Brain microvascular endothelial cell (primary cell): Measurements from ENCODE around the gene EEF1A1.
"Not testable (repeated sequence)": the region's sequence is repeated elsewhere in the genome, so short reads cannot be mapped to it uniquely, and the experiment has no call there.

Source experiments
- DNase-seq: peaks from one replicate; pipeline ENCODE4 v3.0.0-alpha.2; 2020
- H3K27ac ChIP-seq: fragments of 250-450 bp; sonication (Bioruptor Pico); 2 replicates; pipeline ENCODE4 v1.5.1; 2020; ENCODE audit warnings: mild to moderate bottlenecking, moderate library complexity
- H3K27me3 ChIP-seq: fragments of 250-450 bp; sonication (Bioruptor Pico); replicated peaks from 2 replicates; pipeline ENCODE4 v1.5.1; 2020; ENCODE audit warnings: mild to moderate bottlenecking
- H3K36me3 ChIP-seq: fragments of 250-450 bp; sonication (Bioruptor Pico); replicated peaks from 2 replicates; pipeline ENCODE4 v1.5.1; 2020; ENCODE audit warnings: mild to moderate bottlenecking
- H3K4me3 ChIP-seq: 2 replicates; pipeline ENCODE4 v1.5.1; 2011; ENCODE audit warnings: low read depth, mild to moderate bottlenecking, control low read depth, low read length, moderate library complexity
- CTCF ChIP-seq: IDR thresholded peaks from 2 replicates; pipeline ENCODE4 v1.5.1; 2011; ENCODE audit warnings: low read depth, mild to moderate bottlenecking, moderate library complexity, low read length, control low read depth, inconsistent platforms; ENCODE audit errors: missing control alignments
- in situ Hi-C: cut with HindIII; loops from 2 replicates; pipeline ENCODE4 v1.10.0; 2017; ENCODE audit warnings: low sequenced_read_pairs, low pct_ligation_motif_present

Gene EEF1A1

DNA sequence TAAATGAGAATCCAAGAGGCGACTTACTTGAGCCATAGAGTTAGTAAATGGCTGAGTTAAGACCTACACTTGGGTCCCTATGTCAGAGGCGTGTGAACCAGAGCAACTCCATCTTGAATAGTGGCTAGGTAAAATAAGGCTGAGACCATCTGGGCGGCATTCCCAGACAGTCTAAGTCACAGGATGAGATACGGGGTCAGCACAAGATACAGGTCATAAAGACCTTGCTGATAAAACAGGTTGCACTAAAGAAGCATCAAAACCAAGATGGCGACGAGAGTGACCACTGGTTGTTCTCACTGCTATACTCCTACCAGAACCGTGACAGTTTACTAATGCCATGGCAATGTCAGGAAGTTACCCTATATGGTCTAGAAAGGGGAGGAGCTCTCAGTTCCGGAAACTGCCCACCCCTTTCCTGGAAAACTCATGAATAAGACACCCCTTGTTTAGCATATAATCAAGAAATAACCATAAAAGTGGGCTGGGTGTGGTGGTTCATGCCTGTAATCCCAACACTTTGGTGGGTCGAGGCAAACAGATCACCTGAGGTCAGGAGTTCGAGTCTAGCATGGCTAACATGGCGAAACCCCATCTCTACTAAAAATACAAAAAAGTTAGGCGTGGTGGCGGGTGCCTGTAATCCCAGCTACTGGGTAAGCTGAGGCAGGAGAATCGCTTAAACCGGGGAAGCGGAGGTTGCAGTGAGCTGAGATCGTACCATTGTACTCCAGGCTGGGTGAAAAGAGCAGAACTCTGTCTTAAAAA is 43.9 kb upstream of the EEF1A1 start:
- H3K4me3 ChIP-seq = no peak overlapping the region
- no peaks in the 10 kb centered on the region for H3K36me3 ChIP-seq

GRCh38 chr6:73562558-73562957 is 41.7 kb upstream of the EEF1A1 start:
- no peak for DNase-seq
- TF ChIP-seq CTCF = no peak
- no peaks in the 10 kb centered on the region for H3K27me3 ChIP-seq
- H3K36me3 ChIP-seq = no peaks in the 10 kb centered on the region
- in situ Hi-C loops = no loop called here
- no peak overlapping the region for H3K27ac ChIP-seq
- no peak overlapping the region for H3K4me3 ChIP-seq

More for the DNA sequence above, 43.9 kb upstream of the EEF1A1 start:
- in situ Hi-C loops = no loop called here
- no peak for DNase-seq
- Histone ChIP-seq H3K27ac (no peak overlapping the region), H3K27me3 (no peaks in the 10 kb centered on the region)
- TF ChIP-seq CTCF = no peak

GRCh38 chr6:73560853-73561407 is 40.1 kb upstream of the EEF1A1 start:
- H3K27ac ChIP-seq = no peak overlapping the region
- H3K27me3 ChIP-seq = no peaks in the 10 kb centered on the region
- DNase-seq = no peak
- H3K36me3 ChIP-seq = no peaks in the 10 kb centered on the region
- TF ChIP-seq CTCF = no peak
- no peak overlapping the region for H3K4me3 ChIP-seq
- in situ Hi-C loops = no loop called here

GRCh38 chr6:73560182-73560732 is 39.4 kb upstream of the EEF1A1 start:
- Histone ChIP-seq H3K27ac (no peak overlapping the region), H3K36me3 (no peaks in the 10 kb centered on the region), H3K4me3 (no peak overlapping the region), H3K27me3 (no peaks in the 10 kb centered on the region)
- in situ Hi-C loops = no loop called here
- no peak for DNase-seq
- no peak for TF ChIP-seq CTCF

- DNase-seq, H3K4me3 ChIP-seq, H3K36me3 ChIP-seq, in situ Hi-C loops, H3K27me3 ChIP-seq, H3K27ac ChIP-seq: not testable (repeated sequence)
Measured at GRCh38 chr6:73559399-73559794, 38.6 kb upstream of the EEF1A1 start.

GRCh38 chr6:73558624-73559398 is 38.0 kb upstream of the EEF1A1 start:
- H3K36me3 ChIP-seq = no peaks in the 10 kb centered on the region
- in situ Hi-C loops = no loop called here
- H3K27me3 ChIP-seq = no peaks in the 10 kb centered on the region
- no peak overlapping the region for H3K4me3 ChIP-seq
- no peak overlapping the region for H3K27ac ChIP-seq
- DNase-seq = no peak
- TF ChIP-seq CTCF = no peak
